ENCODE results near the gene SBNO1.

Gene SBNO1

DNA sequence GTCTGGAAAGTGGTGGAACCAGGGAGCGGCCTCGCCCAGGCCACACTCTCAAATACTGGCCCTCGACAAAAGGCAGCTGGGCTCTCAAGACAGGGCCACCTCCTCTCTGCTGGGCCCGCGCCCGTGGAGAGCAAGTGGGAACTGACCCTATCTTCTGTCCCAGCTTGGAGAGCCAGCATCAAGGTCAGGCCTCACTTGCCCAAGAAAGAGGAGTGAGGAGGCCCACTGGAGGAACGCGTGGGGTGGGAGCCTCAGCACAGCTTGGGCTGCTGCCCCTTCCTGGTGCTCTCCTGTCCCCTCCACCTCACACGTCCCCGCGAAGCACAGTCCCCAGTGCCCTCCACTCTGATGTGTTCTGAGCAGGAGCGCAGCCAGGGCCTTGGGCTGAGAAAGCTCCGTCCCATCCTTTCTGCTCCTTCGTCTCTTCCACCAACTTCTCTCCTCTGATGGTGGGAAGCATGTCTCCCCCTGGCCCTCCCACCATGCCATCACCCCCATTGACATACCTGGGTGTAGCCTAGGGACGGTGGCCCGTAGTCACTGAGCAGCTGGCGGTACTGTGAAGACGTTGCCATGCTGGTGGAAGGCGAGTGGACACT lies 97.9 kb downstream of the SBNO1 start:
- Histone ChIP-seq H3K9me3 (no peaks in the 10 kb centered on the region), H3K27ac (no peak overlapping the region), H3K4me1 (peaks cover 0 to 33% (median 25%) of the 10 kb centered on the region in 4 donors), H3K27me3 (no peaks in the 10 kb centered on the region), H3K36me3 (peaks cover 8 to 56% (median 37%) of the 10 kb centered on the region in 3 donors), H3K4me3 (no peak overlapping the region)
- no peak for TF ChIP-seq CTCF (IDR thresholded peaks at IDR 0.05)
- no peak for DNase-seq
- intact Hi-C loops (cut with DNase I; ENCODE audit: low total_unique reads): loop anchor here (5.0 to 10.0 kb wide), 2 partner anchors 98 to 331 kb away; partner anchors contain the start of gene SBNO1

GRCh38 chr12:123265851-123266678 lies 98.6 kb downstream of the SBNO1 start:
- intact Hi-C loops (cut with DNase I; ENCODE audit: low total_unique reads): loop anchor here (5.0 to 10.0 kb wide), 2 partner anchors 99 to 331 kb away; partner anchors contain the start of gene SBNO1
- no peak overlapping the region for H3K27ac ChIP-seq

DNA sequence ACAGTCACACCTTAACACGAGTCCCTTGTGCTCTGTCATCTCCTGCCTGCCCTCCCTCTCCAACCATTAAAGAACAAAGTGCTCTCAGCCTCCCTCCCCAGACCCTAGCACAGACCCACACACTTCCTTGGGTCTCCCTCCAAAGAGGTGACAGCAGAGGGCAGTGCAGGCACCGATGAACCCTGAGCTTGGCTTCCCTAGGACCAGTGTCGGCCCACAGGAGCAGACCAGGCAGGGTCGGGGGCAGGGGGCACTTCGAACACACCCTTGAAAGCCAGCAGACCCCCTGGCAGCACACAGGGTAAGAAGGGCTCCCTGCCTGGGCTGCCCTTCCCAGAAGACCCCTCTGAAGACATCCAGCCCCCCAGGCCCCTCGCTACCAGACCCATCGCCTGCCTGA lies 100.0 kb downstream of the SBNO1 start:
- Histone ChIP-seq H3K36me3 (peaks cover 18 to 77% (median 52%) of the 10 kb centered on the region in 3 donors), H3K4me3 (no peak overlapping the region), H3K4me1 (peaks cover 0 to 21% (median 15%) of the 10 kb centered on the region in 4 donors), H3K27ac (no peak overlapping the region), H3K9me3 (no peaks in the 10 kb centered on the region), H3K27me3 (no peaks in the 10 kb centered on the region)
- intact Hi-C loops (cut with DNase I; ENCODE audit: low total_unique reads): loop anchor here (5.0 to 10.0 kb wide), 2 partner anchors 100 to 333 kb away; partner anchors contain the start of gene SBNO1
- TF ChIP-seq CTCF (IDR thresholded peaks at IDR 0.05): no peak
- no peak for DNase-seq

More at GRCh38 chr12:123265851-123266678, 98.6 kb downstream of the SBNO1 start:
- Histone ChIP-seq H3K4me1 (peaks cover 0 to 33% (median 25%) of the 10 kb centered on the region in 4 donors), H3K27me3 (no peaks in the 10 kb centered on the region), H3K4me3 (no peak overlapping the region), H3K36me3 (peaks cover 10 to 63% (median 44%) of the 10 kb centered on the region in 3 donors), H3K9me3 (no peaks in the 10 kb centered on the region)
- no peak for DNase-seq
- no peak for TF ChIP-seq CTCF (IDR thresholded peaks at IDR 0.05)

DNA sequence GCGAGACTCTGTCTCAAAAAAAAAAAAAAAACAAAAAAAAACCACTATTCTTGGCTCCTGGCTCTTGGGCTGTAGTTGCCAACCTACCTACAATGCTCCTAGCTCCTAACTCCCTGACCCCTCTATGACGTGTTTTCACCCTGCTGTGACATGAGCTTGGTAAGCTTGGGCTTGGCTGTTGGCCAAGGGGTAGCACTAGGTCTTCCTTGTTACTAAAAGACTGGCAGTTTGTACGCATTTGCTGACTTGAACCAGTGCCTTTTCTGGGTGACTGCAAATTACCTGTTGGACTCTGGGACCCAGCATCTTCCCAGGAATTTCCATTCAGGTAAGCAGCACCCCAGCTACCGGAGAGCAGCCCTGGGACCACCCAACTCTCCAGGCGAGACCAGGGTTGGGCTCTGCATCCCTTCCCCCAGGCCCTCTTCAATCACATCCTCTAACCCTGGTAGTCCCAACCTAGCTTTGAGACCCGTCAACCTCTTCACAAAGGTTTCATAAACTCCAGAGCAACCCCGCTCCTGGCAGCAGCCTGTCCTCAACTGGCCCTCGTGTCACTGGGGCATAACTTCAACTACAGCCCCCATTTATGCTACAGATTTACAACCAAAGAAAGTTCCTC lies 101.3 kb downstream of the SBNO1 start:
- Histone ChIP-seq H3K27me3 (no peaks in the 10 kb centered on the region), H3K36me3 (peaks cover 29 to 90% (median 64%) of the 10 kb centered on the region in 3 donors), H3K9me3 (no peaks in the 10 kb centered on the region), H3K4me1 (peaks cover 0 to 8% (median 4%) of the 10 kb centered on the region in 4 donors), H3K4me3 (no peak overlapping the region), H3K27ac (no peak overlapping the region)
- intact Hi-C loops (cut with DNase I; ENCODE audit: low total_unique reads): loop anchor here (10.0 kb wide), 1 partner anchor 101 kb away; the partner anchor contains the start of gene SBNO1
- no peak for TF ChIP-seq CTCF (IDR thresholded peaks at IDR 0.05)
- no peak for DNase-seq

- DNase-seq: no peak
- no peaks in the 10 kb centered on the region for H3K4me1 ChIP-seq
- H3K36me3 ChIP-seq: peaks cover 47 to 98% (median 76%) of the 10 kb centered on the region in 3 donors
- no peak for TF ChIP-seq CTCF (IDR thresholded peaks at IDR 0.05)
- no peak overlapping the region for H3K4me3 ChIP-seq
- intact Hi-C loops (cut with DNase I; ENCODE audit: low total_unique reads): loop anchor here (10.0 kb wide), 1 partner anchor 104 kb away; the partner anchor contains the start of gene SBNO1
- H3K27ac ChIP-seq: no peak overlapping the region
- H3K9me3 ChIP-seq: no peaks in the 10 kb centered on the region
- H3K27me3 ChIP-seq: no peaks in the 10 kb centered on the region
Observed at GRCh38 chr12:123261196-123261595, 103.5 kb downstream of the SBNO1 start.

Measured in tibial artery (tissue), 4 donors.